Measurements from ENCODE around the gene USP2.

Gene USP2

DNA sequence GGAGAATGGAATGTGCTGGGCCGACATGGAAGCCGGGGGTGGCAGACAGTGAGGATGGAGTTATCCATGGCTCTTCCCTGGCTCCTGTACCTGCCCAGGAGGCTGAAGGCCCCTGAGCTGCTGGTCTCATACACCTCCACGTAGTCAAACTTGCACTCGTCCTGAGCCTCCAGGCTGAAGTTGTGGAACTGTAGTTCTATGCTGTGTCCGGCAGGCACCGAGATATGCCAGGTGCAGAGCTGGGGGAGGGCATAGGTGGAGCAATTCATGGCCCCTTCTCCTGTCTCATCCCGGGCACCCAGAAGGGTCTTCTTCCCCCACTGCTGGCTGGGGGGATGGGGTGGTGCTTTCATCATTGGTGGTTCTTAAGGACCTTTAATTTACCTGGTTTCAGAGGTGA, 37.8 kb downstream of the USP2 start:
- Histone ChIP-seq H3K4me1 (ENCODE audit: insufficient read depth, low read length) (peaks cover 6% of the 10 kb centered on the region; the same call in 1 of the 2 replicates), H3K27me3 (ENCODE audit: insufficient read depth, low read length) (peaks cover 85% of the 10 kb centered on the region), H3K9me3 (ENCODE audit: insufficient read depth, low read depth, low read length) (no peaks in the 10 kb centered on the region), H3K9ac (ENCODE audit: low read depth, low read length) (no peak overlapping the region), H3K4me3 (ENCODE audit: low read length) (no peak overlapping the region), H3K36me3 (ENCODE audit: insufficient read depth, low read depth, low read length) (no peaks in the 10 kb centered on the region), H3K27ac (ENCODE audit: low read length) (no peak overlapping the region)

DNA sequence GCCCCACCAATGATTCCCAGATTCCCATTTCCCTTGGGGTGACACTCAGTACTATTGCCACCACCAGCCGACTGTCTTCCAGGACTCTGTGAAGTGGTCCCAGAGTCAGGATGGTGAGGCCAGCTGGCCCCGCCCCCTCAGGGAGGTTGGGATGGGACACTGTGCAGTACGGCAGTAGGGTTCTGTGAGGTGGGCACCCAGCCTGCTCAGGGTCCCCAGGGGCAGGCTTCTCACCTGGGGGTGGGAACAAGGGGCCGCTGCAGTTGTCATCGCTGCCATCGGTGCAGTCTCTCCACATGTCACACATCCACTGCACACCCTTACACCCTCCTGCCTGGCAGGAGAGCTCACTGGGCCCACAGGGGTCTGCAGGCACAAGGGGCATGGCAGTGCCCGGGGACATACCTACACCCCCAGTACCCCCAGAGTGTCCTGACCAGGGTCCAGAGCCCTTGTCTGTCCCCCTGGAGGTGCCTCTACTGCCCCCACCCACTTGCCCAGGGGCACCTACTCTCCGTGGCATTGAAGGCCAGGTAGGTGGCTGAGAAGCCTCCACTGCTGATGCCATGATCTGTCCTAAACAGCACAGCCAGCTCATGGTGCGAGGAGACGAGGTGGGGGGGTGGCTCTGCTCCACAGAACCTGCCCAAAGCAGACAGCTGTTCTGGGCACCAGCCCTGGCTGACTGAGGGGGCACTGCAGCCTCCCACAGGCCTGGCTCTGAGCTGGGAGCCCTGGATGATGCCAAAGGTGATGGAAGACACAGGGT, 38.9 kb downstream of the USP2 start:
- peaks cover 12% of the 10 kb centered on the region; the same call in 1 of the 2 replicates for H3K4me1 ChIP-seq (ENCODE audit: insufficient read depth, low read length)
- H3K9ac ChIP-seq (ENCODE audit: low read depth, low read length) = no peak overlapping the region
- peaks cover 83% of the 10 kb centered on the region for H3K27me3 ChIP-seq (ENCODE audit: insufficient read depth, low read length)
- H3K9me3 ChIP-seq (ENCODE audit: insufficient read depth, low read depth, low read length) = no peaks in the 10 kb centered on the region
- H3K36me3 ChIP-seq (ENCODE audit: insufficient read depth, low read depth, low read length) = no peaks in the 10 kb centered on the region
- no peak overlapping the region for H3K27ac ChIP-seq (ENCODE audit: low read length)
- H3K4me3 ChIP-seq (ENCODE audit: low read length) = no peak overlapping the region

DNA sequence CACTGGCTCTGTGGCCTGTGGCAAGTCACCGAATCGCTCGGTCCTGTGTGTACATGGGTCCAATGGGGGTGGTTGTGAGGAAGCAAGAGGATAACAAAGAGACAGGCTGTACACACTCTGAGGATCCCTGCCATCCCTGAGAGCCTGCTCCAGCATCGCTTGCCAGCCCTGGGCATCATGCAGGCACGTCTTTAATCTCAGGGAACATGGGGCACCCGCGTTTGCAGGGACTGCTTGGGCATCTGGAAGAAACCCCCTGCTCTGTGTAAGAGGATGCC, 39.5 kb downstream of the USP2 start:
- H3K27me3 ChIP-seq (ENCODE audit: insufficient read depth, low read length) = peaks cover 78% of the 10 kb centered on the region
- H3K27ac ChIP-seq (ENCODE audit: low read length) = no peak overlapping the region
- no peak overlapping the region for H3K4me3 ChIP-seq (ENCODE audit: low read length)
- H3K9me3 ChIP-seq (ENCODE audit: insufficient read depth, low read depth, low read length) = no peaks in the 10 kb centered on the region
- peaks cover 18% of the 10 kb centered on the region; the same call in 1 of the 2 replicates for H3K4me1 ChIP-seq (ENCODE audit: insufficient read depth, low read length)
- H3K36me3 ChIP-seq (ENCODE audit: insufficient read depth, low read depth, low read length) = peaks cover 2% of the 10 kb centered on the region; the same call in 1 of the 2 replicates
- H3K9ac ChIP-seq (ENCODE audit: low read depth, low read length) = no peak overlapping the region

DNA sequence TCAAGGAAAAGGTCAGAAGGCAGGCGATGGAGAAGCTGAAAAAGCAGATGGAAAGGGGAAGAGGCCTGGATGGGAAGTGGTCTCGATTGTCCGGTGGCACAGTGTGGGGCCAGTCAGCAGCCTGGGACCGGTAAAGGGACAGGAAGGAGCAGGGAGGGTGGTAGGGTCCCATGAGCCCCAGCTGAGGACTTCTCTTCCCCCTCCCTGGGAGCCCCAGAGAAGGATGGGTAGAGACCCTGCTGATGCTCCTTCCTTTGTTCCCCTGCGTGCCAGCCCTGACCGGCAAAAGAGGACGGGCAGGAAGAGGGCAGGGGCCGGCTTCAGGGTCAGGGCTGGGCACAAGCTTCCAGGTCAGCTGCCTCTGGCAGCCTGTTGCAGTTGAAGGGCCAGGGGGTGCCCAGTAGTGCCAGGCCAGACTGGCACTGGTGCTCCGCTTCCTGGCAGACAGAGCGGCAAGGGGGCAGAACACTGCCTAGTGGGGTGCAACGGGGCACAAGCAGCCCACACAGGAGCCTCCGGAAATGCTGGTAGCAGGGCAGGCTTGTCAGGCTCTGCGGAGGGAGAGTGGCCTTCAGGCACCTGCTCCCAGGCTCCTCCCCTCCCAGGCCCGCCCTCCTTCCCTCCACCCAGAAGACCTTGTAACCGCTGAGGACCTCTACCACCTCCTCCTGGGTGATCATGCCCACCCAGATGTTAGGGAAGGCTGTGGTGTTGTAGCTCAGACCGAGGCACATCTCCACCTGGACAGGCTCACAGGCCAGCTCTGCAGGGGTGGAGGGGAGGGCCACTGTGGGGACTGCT, 40.1 kb downstream of the USP2 start:
- Histone ChIP-seq H3K27me3 (ENCODE audit: insufficient read depth, low read length) (peaks cover 73% of the 10 kb centered on the region), H3K4me3 (ENCODE audit: low read length) (peak overlapping the region; percentile 63; the same call in 1 of the 2 replicates), H3K4me1 (ENCODE audit: insufficient read depth, low read length) (peaks cover 19% of the 10 kb centered on the region; the same call in 1 of the 2 replicates), H3K9me3 (ENCODE audit: insufficient read depth, low read depth, low read length) (no peaks in the 10 kb centered on the region), H3K27ac (ENCODE audit: low read length) (no peak overlapping the region), H3K9ac (ENCODE audit: low read depth, low read length) (no peak overlapping the region), H3K36me3 (ENCODE audit: insufficient read depth, low read depth, low read length) (peaks cover 7% of the 10 kb centered on the region; the same call in 1 of the 2 replicates)

DNA sequence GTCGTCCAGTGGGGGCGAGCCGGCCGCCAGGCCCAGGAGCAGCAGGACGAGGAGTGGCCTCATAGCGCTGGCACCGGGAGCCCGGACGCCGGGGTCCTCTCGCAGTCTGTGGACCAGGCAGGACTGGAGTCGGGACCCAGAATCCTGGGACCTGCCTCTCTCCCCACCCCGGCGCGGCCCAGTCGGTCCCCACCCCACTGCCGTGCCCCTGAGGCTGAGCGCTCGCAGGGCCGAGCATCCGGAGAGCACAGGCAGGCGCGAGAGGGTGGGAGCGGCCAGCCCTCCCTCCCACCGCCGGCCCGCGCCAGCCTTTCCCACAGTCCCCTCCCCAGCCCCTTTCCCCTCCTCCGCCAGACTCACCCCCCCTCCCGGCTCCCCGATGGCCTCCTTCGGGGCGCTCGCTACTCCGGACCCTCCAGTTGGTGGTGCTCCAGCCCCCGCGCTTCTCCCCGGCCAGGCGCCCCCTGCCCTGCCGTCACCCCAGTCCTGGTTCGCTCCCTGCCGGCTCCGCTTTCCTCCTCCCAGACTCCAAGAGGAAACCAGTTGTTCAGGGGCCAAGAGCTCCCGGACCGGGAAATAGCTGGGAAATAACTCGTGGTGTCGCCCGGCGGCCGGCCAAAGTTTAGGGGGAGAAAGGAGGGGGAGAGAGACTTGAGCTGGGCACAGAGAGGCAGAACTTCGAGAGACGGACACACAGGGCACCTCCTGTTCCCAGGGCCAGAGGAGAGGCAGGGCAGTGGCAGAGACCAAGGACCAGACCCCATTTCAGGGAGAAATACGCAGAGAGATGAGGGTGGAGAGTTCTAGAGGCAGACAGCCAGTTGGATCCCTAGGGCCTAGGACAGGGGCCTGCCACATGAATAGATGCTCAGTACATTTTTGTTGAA, 40.9 kb downstream of the USP2 start, which contains the start of gene C1QTNF5:
TSS of gene C1QTNF5 (minus strand) at position 549 of the 887 bp plus-strand sequence. CDS start at position 63, 486 bp downstream.
- H3K27ac ChIP-seq (ENCODE audit: low read length) = no peak within 1 kb of the TSS
- H3K9me3 ChIP-seq (ENCODE audit: insufficient read depth, low read depth, low read length) = no peaks in the 10 kb centered on the region
- peaks cover 64% of the 10 kb centered on the region for H3K27me3 ChIP-seq (ENCODE audit: insufficient read depth, low read length)
- H3K36me3 ChIP-seq (ENCODE audit: insufficient read depth, low read depth, low read length) = peaks cover 14% of the 10 kb centered on the region
- H3K9ac ChIP-seq (ENCODE audit: low read depth, low read length) = peak within 1 kb of the TSS; percentile 21; the same call in 1 of the 2 replicates
- peak within 1 kb of the TSS; percentile 63; the same call in 1 of the 2 replicates for H3K4me3 ChIP-seq (ENCODE audit: low read length)
- H3K4me1 ChIP-seq (ENCODE audit: insufficient read depth, low read length) = peaks cover 19% of the 10 kb centered on the region; the same call in 1 of the 2 replicates

DNA sequence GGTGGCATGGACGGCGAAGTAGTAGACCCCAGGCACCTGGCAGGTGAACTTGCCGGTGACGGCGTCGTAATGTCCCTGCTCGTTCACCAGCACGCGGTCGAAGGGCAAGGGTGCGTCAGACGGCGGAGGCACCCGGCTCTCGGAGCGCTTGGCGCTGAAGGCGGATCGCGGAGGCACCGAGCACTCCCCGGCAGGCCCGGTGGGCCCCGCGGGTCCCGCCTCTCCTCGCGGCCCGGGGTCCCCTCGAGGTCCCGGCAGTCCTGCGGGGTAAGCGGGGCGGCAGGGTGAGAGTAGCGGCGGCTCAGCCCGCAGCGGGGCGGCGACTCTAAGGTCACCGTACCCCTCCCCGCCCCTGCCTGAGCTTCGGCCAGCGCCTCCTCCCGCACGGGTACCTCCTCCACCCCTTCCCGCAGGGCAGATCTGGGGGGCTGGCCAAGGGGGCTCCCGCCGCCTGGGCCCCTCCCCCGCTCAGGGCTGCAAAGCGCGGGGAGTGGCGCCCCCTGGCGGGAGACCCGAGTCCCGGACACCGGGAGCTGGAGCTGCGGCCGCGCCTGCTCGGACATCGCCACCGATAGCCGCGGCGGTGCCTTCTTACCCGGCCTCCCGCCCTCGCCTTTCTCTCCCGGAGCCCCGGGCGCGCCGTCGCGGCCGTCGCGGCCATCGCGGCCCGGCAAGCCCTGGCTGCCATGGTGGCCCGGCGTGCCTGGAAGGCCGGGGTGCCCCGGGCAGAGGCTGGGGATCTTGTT, 41.7 kb downstream of the USP2 start:
- Histone ChIP-seq H3K4me1 (ENCODE audit: insufficient read depth, low read length) (peaks cover 19% of the 10 kb centered on the region; the same call in 1 of the 2 replicates), H3K9me3 (ENCODE audit: insufficient read depth, low read depth, low read length) (no peaks in the 10 kb centered on the region), H3K27ac (ENCODE audit: low read length) (no peak overlapping the region), H3K9ac (ENCODE audit: low read depth, low read length) (peak overlapping the region; percentile 21; the same call in 1 of the 2 replicates), H3K36me3 (ENCODE audit: insufficient read depth, low read depth, low read length) (peaks cover 14% of the 10 kb centered on the region), H3K27me3 (ENCODE audit: insufficient read depth, low read length) (peaks cover 57% of the 10 kb centered on the region), H3K4me3 (ENCODE audit: low read length) (peak overlapping the region; percentile 63; the same call in 1 of the 2 replicates)

DNA sequence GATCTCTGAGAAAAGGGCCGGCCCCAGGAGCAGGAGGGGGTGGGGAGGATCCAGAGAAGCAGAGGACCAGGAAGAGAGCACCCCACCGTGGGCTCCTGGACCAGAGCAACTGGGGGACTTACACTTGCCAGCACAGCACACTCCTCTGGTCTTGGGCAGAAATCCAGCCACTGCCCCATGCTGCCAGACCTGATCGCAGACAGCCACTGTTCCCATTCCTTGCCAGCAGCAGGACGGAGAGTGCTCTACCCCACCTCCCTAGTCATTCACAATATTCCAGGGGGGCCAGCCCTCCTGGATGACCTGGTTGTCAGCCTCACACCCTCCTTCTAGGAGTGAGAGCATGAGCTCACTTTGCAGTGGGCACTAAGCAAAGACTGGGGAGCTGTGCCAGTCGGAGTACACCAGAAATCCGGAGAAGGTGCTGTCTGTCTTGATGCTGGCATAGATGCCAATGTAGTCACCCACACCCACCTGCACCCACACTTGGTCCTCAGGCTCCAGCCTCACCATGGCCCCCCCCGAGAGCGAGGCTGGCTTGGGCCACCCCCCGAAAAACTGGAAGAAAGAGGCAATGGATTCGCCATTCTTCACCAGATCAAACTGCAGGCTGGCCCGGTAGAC, 42.4 kb downstream of the USP2 start:
- Histone ChIP-seq H3K27me3 (ENCODE audit: insufficient read depth, low read length) (peaks cover 57% of the 10 kb centered on the region), H3K4me3 (ENCODE audit: low read length) (peak overlapping the region; percentile 63; the same call in 1 of the 2 replicates), H3K27ac (ENCODE audit: low read length) (no peak overlapping the region), H3K4me1 (ENCODE audit: insufficient read depth, low read length) (peaks cover 19% of the 10 kb centered on the region; the same call in 1 of the 2 replicates), H3K36me3 (ENCODE audit: insufficient read depth, low read depth, low read length) (peaks cover 14% of the 10 kb centered on the region), H3K9ac (ENCODE audit: low read depth, low read length) (peak overlapping the region; percentile 21; the same call in 1 of the 2 replicates), H3K9me3 (ENCODE audit: insufficient read depth, low read depth, low read length) (no peaks in the 10 kb centered on the region)

DNA sequence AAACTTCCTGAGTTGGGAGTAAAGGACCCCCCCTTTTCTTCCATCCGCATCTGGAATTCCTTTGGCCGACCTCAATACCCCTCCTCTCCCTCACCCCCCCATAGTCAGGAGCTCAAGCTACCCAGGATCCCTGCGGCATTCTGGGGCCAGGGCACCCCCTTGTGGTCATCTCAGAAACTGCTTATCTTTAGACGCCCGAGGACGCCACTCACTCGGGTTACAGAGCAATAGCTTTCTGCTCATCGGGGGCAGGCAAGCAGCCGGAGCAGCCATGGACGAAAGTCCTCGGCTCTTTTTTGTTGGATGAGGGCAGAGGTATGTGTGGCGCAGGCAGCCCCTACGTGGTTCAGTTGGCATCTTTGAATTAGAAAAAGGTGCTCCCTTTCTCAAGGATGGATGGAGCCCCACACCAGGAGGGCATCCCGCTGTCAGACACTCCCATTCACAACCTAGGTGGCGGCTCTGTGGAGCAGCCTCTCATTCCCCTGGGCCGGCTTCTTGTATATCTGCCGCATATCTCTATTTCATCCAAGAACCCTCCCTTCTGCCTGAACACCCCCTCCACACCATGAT, 43.1 kb downstream of the USP2 start:
- peaks cover 19% of the 10 kb centered on the region; the same call in 1 of the 2 replicates for H3K4me1 ChIP-seq (ENCODE audit: insufficient read depth, low read length)
- H3K36me3 ChIP-seq (ENCODE audit: insufficient read depth, low read depth, low read length) = peaks cover 14% of the 10 kb centered on the region
- peak overlapping the region; percentile 60; the same call in 1 of the 2 replicates for H3K9ac ChIP-seq (ENCODE audit: low read depth, low read length)
- no peak overlapping the region for H3K27ac ChIP-seq (ENCODE audit: low read length)
- peak overlapping the region; percentile 63 for H3K4me3 ChIP-seq (ENCODE audit: low read length)
- peaks cover 50% of the 10 kb centered on the region for H3K27me3 ChIP-seq (ENCODE audit: insufficient read depth, low read length)
- H3K9me3 ChIP-seq (ENCODE audit: insufficient read depth, low read depth, low read length) = no peaks in the 10 kb centered on the region

DNA sequence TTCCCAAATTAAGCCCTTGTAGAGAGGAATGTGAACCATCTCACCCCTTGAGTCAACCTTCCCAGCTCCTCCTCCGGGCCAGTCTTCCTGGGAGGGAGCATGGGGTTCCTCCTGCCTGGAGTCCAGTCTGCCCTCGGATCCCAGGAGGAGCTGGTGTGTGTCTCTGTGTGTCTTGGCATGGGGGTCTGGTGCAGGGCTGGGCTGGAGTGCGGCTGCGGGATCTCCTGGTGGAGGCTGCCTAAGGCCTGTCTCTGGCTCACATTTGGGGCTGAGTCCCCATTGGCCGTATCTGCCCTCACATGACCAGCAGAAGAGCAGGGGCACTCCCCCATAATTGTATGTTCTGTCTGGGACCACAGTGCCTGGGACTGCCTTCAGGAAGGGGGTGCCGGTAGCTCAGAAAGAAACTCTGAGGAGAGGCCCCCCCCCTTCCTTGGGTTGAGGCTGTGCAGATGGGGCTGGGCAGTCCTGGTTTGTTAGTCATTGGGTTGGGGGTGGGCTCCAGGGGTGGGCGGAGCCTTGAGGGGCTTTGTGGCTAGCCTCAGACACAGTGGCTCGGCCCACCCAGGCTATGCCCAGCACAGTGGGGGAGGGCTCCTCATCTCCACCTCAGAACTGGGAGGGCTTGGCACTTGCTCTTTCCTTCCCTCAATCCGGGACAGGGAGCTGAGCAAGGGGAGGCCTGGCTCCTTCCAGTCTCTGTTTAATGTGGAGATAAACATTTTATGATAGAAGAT, 43.7 kb downstream of the USP2 start:
- Histone ChIP-seq H3K27ac (ENCODE audit: low read length) (peak overlapping the region; percentile 40), H3K9ac (ENCODE audit: low read depth, low read length) (peak overlapping the region; percentile 60; the same call in 1 of the 2 replicates), H3K36me3 (ENCODE audit: insufficient read depth, low read depth, low read length) (peaks cover 14% of the 10 kb centered on the region), H3K9me3 (ENCODE audit: insufficient read depth, low read depth, low read length) (no peaks in the 10 kb centered on the region), H3K4me3 (ENCODE audit: low read length) (peak overlapping the region; percentile 63), H3K4me1 (ENCODE audit: insufficient read depth, low read length) (peaks cover 19% of the 10 kb centered on the region; the same call in 1 of the 2 replicates), H3K27me3 (ENCODE audit: insufficient read depth, low read length) (peaks cover 44% of the 10 kb centered on the region)

Data from iPS-20b (cell line).